OCI-LY7 (cell line): ENCODE measurements around the gene PNPLA6. TPM values are rescaled to one million over a fixed set of nuclear protein-coding genes. Genes with fewer than 3 reads are reported as not detected.

Source experiments
- BruUV-seq: library from RNA; stranded (reverse); fragments of 400-500 nt; replicated peaks from 2 replicates; lab custom pipeline; 2021; lab: Mats Ljungman, UMichigan
- CTCF ChIA-PET: fragments of 300-600 bp; sonication (Branson Sonifier 250); formaldehyde crosslinking; loops from one replicate; lab custom pipeline; 2022; ENCODE audit warnings: antibody characterized with exemption; ENCODE audit not compliant: unreplicated experiment; lab: Charles Lee
- POLR2A ChIA-PET: fragments of 300-600 bp; sonication (Branson Sonifier 250); formaldehyde crosslinking; loops from one replicate; lab custom pipeline; 2022; ENCODE audit warnings: antibody characterized with exemption; lab: Charles Lee
- DNase-seq: peaks from one replicate; pipeline ENCODE4 v3.0.0-alpha.2; 2015; ENCODE audit warnings: low spot score
- H2AFZ ChIP-seq: fragments of 200-600 bp; sonication (generic), shearing (Covaris generic); 2 replicates; pipeline ENCODE4 v1.6.1; 2014; ENCODE audit warnings: mild to moderate bottlenecking, antibody characterized with exemption, low read length, moderate library complexity
- H3K27ac ChIP-seq: fragments of 200-600 bp; sonication (generic); 2 replicates; pipeline ENCODE4 v1.5.1; 2014; ENCODE audit warnings: mixed run types, low read depth, mild to moderate bottlenecking, moderate library complexity, low read length, inconsistent platforms; ENCODE audit not compliant: poor library complexity, severe bottlenecking
- H3K36me3 ChIP-seq: fragments of 200-600 bp; sonication (generic); 2 replicates; pipeline ENCODE4 v1.6.1; 2014; ENCODE audit warnings: mild to moderate bottlenecking, antibody characterized with exemption, low read length, moderate library complexity, mixed read lengths; ENCODE audit not compliant: insufficient read depth
- H3K4me1 ChIP-seq: fragments of 200-600 bp; sonication (generic); 2 replicates; pipeline ENCODE4 v1.5.1; 2014; ENCODE audit warnings: mild to moderate bottlenecking, low read length; ENCODE audit not compliant: insufficient read depth, poor library complexity, severe bottlenecking
- H3K4me2 ChIP-seq: fragments of 200-600 bp; sonication (generic); 2 replicates; pipeline ENCODE4 v1.6.1; 2014; ENCODE audit warnings: mild to moderate bottlenecking, low read length
- H3K4me3 ChIP-seq: fragments of 200-600 bp; sonication (generic); 2 replicates; pipeline ENCODE4 v1.5.1; 2014; ENCODE audit warnings: mild to moderate bottlenecking, low read depth, low read length; ENCODE audit not compliant: poor library complexity, severe bottlenecking
- H3K79me2 ChIP-seq: fragments of 200-600 bp; sonication (generic); 2 replicates; pipeline ENCODE4 v1.6.1; 2016; ENCODE audit warnings: low read depth, mild to moderate bottlenecking, low read length, moderate library complexity, mixed read lengths; ENCODE audit not compliant: insufficient read depth
- H3K9me2 ChIP-seq: fragments of 200-600 bp; sonication (generic); 2 replicates; pipeline ENCODE4 v1.6.1; 2016; ENCODE audit warnings: mild to moderate bottlenecking, low read length, mixed read lengths; ENCODE audit not compliant: insufficient read depth
- H3K9me3 ChIP-seq: fragments of 200-600 bp; sonication (generic); 2 replicates; pipeline ENCODE4 v1.6.1; 2014; ENCODE audit warnings: mild to moderate bottlenecking, mixed run types, low read length, mixed read lengths
- H4K20me1 ChIP-seq: fragments of 200-600 bp; sonication (generic); 2 replicates; pipeline ENCODE4 v1.6.1; 2014; ENCODE audit warnings: mild to moderate bottlenecking, antibody characterized with exemption, low read length, moderate library complexity, mixed read lengths; ENCODE audit not compliant: insufficient read depth
- CTCF ChIP-seq: fragments of 200-600 bp; sonication (generic); conservative IDR thresholded peaks from 2 replicates; pipeline ENCODE4 v1.5.1; 2014; ENCODE audit warnings: mild to moderate bottlenecking, antibody characterized with exemption, low read length, moderate library complexity, mixed read lengths
- EZH2phosphoT487 ChIP-seq: fragments of 200-600 bp; sonication (generic); IDR thresholded peaks from 2 replicates; pipeline ENCODE4 v1.6.1; 2018; ENCODE audit warnings: low read depth, borderline replicate concordance, mild to moderate bottlenecking, mixed run types, antibody characterized with exemption, low read length, moderate library complexity, mixed read lengths
- intact Hi-C: fragments of 100-400 bp; cut with micrococcal nuclease; formaldehyde crosslinking; loops from one replicate; pipeline ENCODE4 v1.10.0; 2022; ENCODE audit not compliant: unreplicated experiment
- total RNA-seq, 2 experiments: library from RNA; depleted of rRNA in 1 of 2; stranded (reverse); fragments of >200 nt in 1 of 2; shearing (Covaris generic) in 1 of 2; gene quantifications; 2 replicates each; pipeline ENCODE4 v1.2.3, GENCODE V29; 2014 to 2022

Gene PNPLA6
- total RNA-seq, 2 experiments from 2014 or later = 50.6 to 92.4 TPM

- no TSS peak for BruUV-seq
- intact Hi-C loops = no loop called here
- POLR2A ChIA-PET = no interaction called here
- Histone ChIP-seq H3K4me3 (no peak overlapping the region), H3K4me2 (no peak overlapping the region), H3K27ac (no peak overlapping the region), H3K9me3 (no peaks in the 10 kb centered on the region), H3K36me3 (no peaks in the 10 kb centered on the region), H3K79me2 (no peaks in the 10 kb centered on the region), H2AFZ (no peak overlapping the region), H3K9me2 (no peaks in the 10 kb centered on the region), H3K4me1 (no peaks in the 10 kb centered on the region), H4K20me1 (no peaks in the 10 kb centered on the region)
- TF ChIP-seq CTCF (no peak), EZH2phosphoT487 (no peak)
- DNase-seq = no peak
- CTCF ChIA-PET = no interaction called here
Measured at GRCh38 chr19:7607212-7607873, 71.8 kb downstream of the PNPLA6 start.

GRCh38 chr19:7607874-7608560 lies 72.5 kb downstream of the PNPLA6 start:
- H2AFZ ChIP-seq = no peak overlapping the region
- H3K79me2 ChIP-seq = no peaks in the 10 kb centered on the region
- no peaks in the 10 kb centered on the region for H4K20me1 ChIP-seq
- ChIA-PET CTCF (no interaction called here), POLR2A (no interaction called here)
- BruUV-seq = no TSS peak
- intact Hi-C loops = no loop called here
- no peaks in the 10 kb centered on the region for H3K36me3 ChIP-seq
- H3K9me3 ChIP-seq = no peaks in the 10 kb centered on the region
- H3K4me3 ChIP-seq = no peak overlapping the region
- no peaks in the 10 kb centered on the region for H3K9me2 ChIP-seq
- no peak overlapping the region for H3K4me2 ChIP-seq
- DNase-seq = no peak
- H3K4me1 ChIP-seq = no peaks in the 10 kb centered on the region
- H3K27ac ChIP-seq = no peak overlapping the region
- TF ChIP-seq CTCF (no peak), EZH2phosphoT487 (no peak)
